GM18502 (cell line): ENCODE data around the gene GAPT.
"Not testable (repeated sequence)": the region's sequence is repeated elsewhere in the genome, so short reads cannot be mapped to it uniquely, and the experiment has no call there.

Experiments used
- ATAC-seq: cut with Tn5 transposase; IDR thresholded peaks from one replicate; pipeline ENCODE4 v1.9.1; 2021; ENCODE audit warnings: mild to moderate bottlenecking; ENCODE audit not compliant: unreplicated experiment, poor library complexity

GAPT gene

GRCh38 chr5:58501778-58502417, 10.7 kb downstream of the GAPT start:
- ATAC-seq: no peak

- ATAC-seq: no peak
These were observed 12.3 kb downstream of the GAPT start for GRCh38 chr5:58503390-58504046.

- no peak for ATAC-seq
These were observed 13.5 kb downstream of the GAPT start for GRCh38 chr5:58504766-58505165.

- peak; percentile 17 for ATAC-seq
These were observed 14.3 kb downstream of the GAPT start for GRCh38 chr5:58505502-58505901.

- peak; percentile 77 for ATAC-seq
These were observed 14.9 kb downstream of the GAPT start for GRCh38 chr5:58505971-58506640.

- no peak for ATAC-seq
These were observed 16.5 kb downstream of the GAPT start for GRCh38 chr5:58507715-58508114.

GRCh38 chr5:58517198-58517597, 26.0 kb downstream of the GAPT start:
- no peak for ATAC-seq

- no peak for ATAC-seq
These were observed 32.7 kb downstream of the GAPT start for GRCh38 chr5:58523956-58524355.

- no peak for ATAC-seq
These were observed 33.3 kb downstream of the GAPT start for GRCh38 chr5:58524571-58524970.

GRCh38 chr5:58530942-58531490, 39.8 kb downstream of the GAPT start:
- ATAC-seq: no peak

- not testable (repeated sequence) for ATAC-seq
These were observed 50.7 kb downstream of the GAPT start for GRCh38 chr5:58541935-58542334.

- no peak for ATAC-seq
These were observed 51.5 kb downstream of the GAPT start for GRCh38 chr5:58542709-58543108.

GRCh38 chr5:58543723-58544122, 52.5 kb downstream of the GAPT start:
- no peak for ATAC-seq

GRCh38 chr5:58544195-58544594, 53.0 kb downstream of the GAPT start:
- no peak for ATAC-seq

- no peak for ATAC-seq
These were observed 53.7 kb downstream of the GAPT start for GRCh38 chr5:58544926-58545325.

GRCh38 chr5:58545912-58546311, 54.7 kb downstream of the GAPT start:
- ATAC-seq: peak; percentile 84
